ENCODE data around the gene RAPGEF1.
A peak's percentile ranks its signal among the peaks of the same experiment; 100 is the strongest.

RAPGEF1 gene

GRCh38 chr9:131534721-131535237 lies 205.1 kb downstream of the RAPGEF1 start:
- DNase-seq (ENCODE audit: low spot score): no peak
- Histone ChIP-seq H3K9me3 (ENCODE audit: severe bottlenecking) (no peaks in the 10 kb centered on the region), H3K36me3 (ENCODE audit: low read depth) (peaks cover 6% of the 10 kb centered on the region; the same call in 1 of the 2 replicates), H3K4me1 (ENCODE audit: insufficient read depth, poor library complexity, severe bottlenecking) (no peaks in the 10 kb centered on the region), H3K27me3 (ENCODE audit: insufficient read depth, poor library complexity, severe bottlenecking) (no peaks in the 10 kb centered on the region), H3K4me3 (ENCODE audit: severe bottlenecking) (no peak overlapping the region), H3K27ac (ENCODE audit: poor library complexity, severe bottlenecking) (no peak overlapping the region)
- ATAC-seq (ENCODE audit: low read depth): no peak
- no peak for TF ChIP-seq CTCF (IDR thresholded peaks at IDR 0.05; ENCODE audit: poor library complexity, severe bottlenecking)

DNA sequence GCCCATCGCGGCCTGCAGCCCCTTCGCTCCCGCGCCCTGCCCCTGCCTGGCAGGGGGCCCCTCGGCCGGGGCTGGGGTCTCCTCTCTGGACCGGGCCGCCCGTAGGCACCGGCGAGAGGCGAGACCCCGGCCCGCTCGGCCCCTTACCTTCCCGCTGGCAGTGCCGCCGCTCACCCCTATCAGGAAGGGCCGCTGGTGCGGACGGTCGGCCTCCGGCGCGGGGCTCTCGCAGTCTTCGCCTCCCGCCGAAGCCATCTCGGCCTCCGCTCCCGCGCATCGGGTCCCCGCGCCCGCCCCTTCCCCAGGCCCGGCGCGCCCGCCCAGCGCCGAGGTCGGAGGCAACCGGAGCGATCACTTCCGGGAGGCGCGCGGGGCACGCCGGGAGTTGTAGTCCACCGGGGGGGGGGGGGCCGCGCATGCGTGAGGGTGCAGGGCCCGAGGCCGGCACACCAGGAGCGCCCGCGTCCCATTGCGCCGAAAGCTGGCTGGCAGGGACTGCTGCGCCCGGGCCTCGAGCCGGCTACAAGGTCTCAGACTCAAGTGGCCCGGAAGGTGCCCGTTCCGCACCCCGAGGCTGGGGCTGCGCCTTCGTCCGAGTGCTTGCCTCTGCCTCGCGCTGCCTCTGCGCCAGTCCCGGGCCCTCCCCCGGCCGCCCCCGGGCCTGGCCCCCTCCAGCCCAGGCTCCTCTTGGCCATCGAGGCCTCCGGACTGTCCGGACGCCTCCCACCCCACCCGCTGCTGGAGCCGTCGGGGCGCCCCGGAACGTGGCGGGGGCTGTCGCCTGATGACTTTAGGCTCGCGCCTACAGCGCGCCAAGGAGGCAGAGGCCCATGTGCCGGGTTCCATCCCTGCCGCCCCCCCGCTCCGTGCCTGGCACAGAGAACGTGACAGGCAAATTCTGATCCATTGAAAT lies 208.7 kb downstream of the RAPGEF1 start, which contains the start of gene UCK1:
UCK1 (minus strand) TSS at position 344 of the 913 bp plus-strand sequence; CDS start at position 255, 89 bp downstream.
- TF ChIP-seq CTCF (IDR thresholded peaks at IDR 0.05; ENCODE audit: poor library complexity, severe bottlenecking): peak; percentile 8
- Histone ChIP-seq H3K4me3 (ENCODE audit: severe bottlenecking) (peak within 1 kb of the TSS; percentile 86), H3K36me3 (ENCODE audit: low read depth) (peaks cover 25% of the 10 kb centered on the region), H3K4me1 (ENCODE audit: insufficient read depth, poor library complexity, severe bottlenecking) (no peaks in the 10 kb centered on the region), H3K9me3 (ENCODE audit: severe bottlenecking) (no peaks in the 10 kb centered on the region), H3K27me3 (ENCODE audit: insufficient read depth, poor library complexity, severe bottlenecking) (no peaks in the 10 kb centered on the region), H3K27ac (ENCODE audit: poor library complexity, severe bottlenecking) (no peak within 1 kb of the TSS)
- DNase-seq (ENCODE audit: low spot score) (no peak), ATAC-seq (ENCODE audit: low read depth) (peak; percentile 89)

GRCh38 chr9:131530546-131530919 lies 209.3 kb downstream of the RAPGEF1 start:
- Histone ChIP-seq H3K27ac (ENCODE audit: poor library complexity, severe bottlenecking) (no peak overlapping the region), H3K27me3 (ENCODE audit: insufficient read depth, poor library complexity, severe bottlenecking) (no peaks in the 10 kb centered on the region), H3K4me1 (ENCODE audit: insufficient read depth, poor library complexity, severe bottlenecking) (no peaks in the 10 kb centered on the region), H3K9me3 (ENCODE audit: severe bottlenecking) (no peaks in the 10 kb centered on the region), H3K4me3 (ENCODE audit: severe bottlenecking) (peak overlapping the region; percentile 86), H3K36me3 (ENCODE audit: low read depth) (peaks cover 30% of the 10 kb centered on the region)
- DNase-seq (ENCODE audit: low spot score) (no peak), ATAC-seq (ENCODE audit: low read depth) (peak; percentile 61)
- peak; percentile 13 for TF ChIP-seq CTCF (IDR thresholded peaks at IDR 0.05; ENCODE audit: poor library complexity, severe bottlenecking)

- peaks cover 33% of the 10 kb centered on the region for H3K36me3 ChIP-seq (ENCODE audit: low read depth)
Measured at GRCh38 chr9:131529597-131530545, 210.0 kb downstream of the RAPGEF1 start.

More at GRCh38 chr9:131529597-131530545, 210.0 kb downstream of the RAPGEF1 start:
- ATAC-seq (ENCODE audit: low read depth) (no peak), DNase-seq (ENCODE audit: low spot score) (no peak)
- Histone ChIP-seq H3K4me3 (ENCODE audit: severe bottlenecking) (peak overlapping the region; percentile 86), H3K4me1 (ENCODE audit: insufficient read depth, poor library complexity, severe bottlenecking) (no peaks in the 10 kb centered on the region), H3K27me3 (ENCODE audit: insufficient read depth, poor library complexity, severe bottlenecking) (no peaks in the 10 kb centered on the region), H3K9me3 (ENCODE audit: severe bottlenecking) (no peaks in the 10 kb centered on the region), H3K27ac (ENCODE audit: poor library complexity, severe bottlenecking) (no peak overlapping the region)
- TF ChIP-seq CTCF (IDR thresholded peaks at IDR 0.05; ENCODE audit: poor library complexity, severe bottlenecking): no peak

Data from RWPE2 (cell line).